GM23338 (cell line): Measurements from ENCODE around the gene ZNF202. TPM values are rescaled to one million over a fixed set of nuclear protein-coding genes. Genes with fewer than 3 reads are reported as not detected.

Experiments used
- ATAC-seq: fragments of 200-7000 bp; cut with Tn5 transposase; 3 replicates; pipeline ENCODE4 v1.9.1; 2020
- DNase-seq: peaks from one replicate; pipeline ENCODE4 v3.0.0-alpha.2; 2015; ENCODE audit warnings: low spot score
- H2AFZ ChIP-seq: fragments of 200-600 bp; sonication (generic); 2 replicates; pipeline ENCODE4 v1.8.0; 2016; ENCODE audit warnings: antibody characterized with exemption, mild to moderate bottlenecking, moderate library complexity
- H3F3A ChIP-seq: fragments of 200-600 bp; sonication (generic); replicated peaks from 2 replicates; pipeline ENCODE4 v1.8.0; 2017; ENCODE audit warnings: antibody characterized with exemption, mixed run types, low read depth
- H3K27ac ChIP-seq: fragments of 200-600 bp; sonication (generic); 2 replicates; pipeline ENCODE4 v1.6.1; 2016; ENCODE audit warnings: low read depth
- H3K27me3 ChIP-seq: fragments of 200-600 bp; sonication (generic); 2 replicates; pipeline ENCODE4 v1.8.0; 2016; ENCODE audit warnings: mild to moderate bottlenecking, mixed run types, moderate library complexity; ENCODE audit not compliant: insufficient read depth
- H3K36me3 ChIP-seq: fragments of 200-600 bp; sonication (generic); 2 replicates; pipeline ENCODE4 v1.8.0; 2016; ENCODE audit warnings: mild to moderate bottlenecking; ENCODE audit not compliant: insufficient read depth
- H3K4me1 ChIP-seq: fragments of 200-600 bp; sonication (generic); 2 replicates; pipeline ENCODE4 v1.8.0; 2016; ENCODE audit warnings: mild to moderate bottlenecking, moderate library complexity; ENCODE audit not compliant: insufficient read depth
- H3K4me2 ChIP-seq: fragments of 200-600 bp; sonication (generic); 2 replicates; pipeline ENCODE4 v1.7.1; 2017; ENCODE audit warnings: mixed run types
- H3K4me3 ChIP-seq: fragments of 200-600 bp; sonication (generic); 2 replicates; pipeline ENCODE4 v1.6.1; 2016; ENCODE audit warnings: mixed run types
- H3K79me2 ChIP-seq: fragments of 200-600 bp; sonication (generic); replicated peaks from 2 replicates; pipeline ENCODE4 v1.8.0; 2017; ENCODE audit warnings: mild to moderate bottlenecking; ENCODE audit not compliant: insufficient read depth
- H3K9me2 ChIP-seq: fragments of 200-600 bp; sonication (generic); 2 replicates; pipeline ENCODE4 v1.8.0; 2017; ENCODE audit not compliant: insufficient read depth
- H4K20me1 ChIP-seq: fragments of 200-600 bp; sonication (generic); replicated peaks from 2 replicates; pipeline ENCODE4 v1.8.0; 2017; ENCODE audit warnings: mild to moderate bottlenecking; ENCODE audit not compliant: insufficient read depth
- H3K27ac Mint-ChIP-seq: 2 replicates; pipeline ENCODE4 v1.8.0; 2020; ENCODE audit warnings: inconsistent platforms, mild to moderate bottlenecking, moderate library complexity, mixed read lengths
- H3K27me3 Mint-ChIP-seq: 3 replicates; pipeline ENCODE4 v1.8.0; 2022; ENCODE audit warnings: low read depth, mild to moderate bottlenecking, moderate library complexity, mixed read lengths, inconsistent platforms; ENCODE audit not compliant: insufficient read depth, poor library complexity
- H3K36me3 Mint-ChIP-seq: 3 replicates; pipeline ENCODE4 v1.8.0; 2021; ENCODE audit warnings: low read depth, mild to moderate bottlenecking, inconsistent platforms, moderate library complexity, mixed read lengths
- H3K4me1 Mint-ChIP-seq: 3 replicates; pipeline ENCODE4 v1.8.0; 2020; ENCODE audit warnings: mild to moderate bottlenecking, inconsistent platforms, mixed read lengths
- H3K4me3 Mint-ChIP-seq: 3 replicates; pipeline ENCODE4 v1.8.0; 2021; ENCODE audit warnings: moderate library complexity, mild to moderate bottlenecking, inconsistent platforms, mixed read lengths
- H3K9me3 Mint-ChIP-seq: 3 replicates; pipeline ENCODE4 v1.8.0; 2020; ENCODE audit warnings: moderate library complexity, mild to moderate bottlenecking, inconsistent platforms, mixed read lengths
- CREB1 ChIP-seq: fragments of 250-450 bp; sonication (Bioruptor Pico); IDR thresholded peaks from 2 replicates; pipeline ENCODE4 v1.5.0; 2020; ENCODE audit warnings: low read depth, mild to moderate bottlenecking, moderate library complexity
- EZH2 ChIP-seq: fragments of 200-600 bp; sonication (generic); IDR thresholded peaks from one replicate; pipeline ENCODE4 v1.8.0; 2017; ENCODE audit warnings: antibody characterized with exemption, mild to moderate bottlenecking, low read depth; ENCODE audit not compliant: unreplicated experiment
- EZH2phosphoT487 ChIP-seq: fragments of 200-600 bp; sonication (generic); IDR thresholded peaks from one replicate; pipeline ENCODE4 v1.8.1; 2018; ENCODE audit warnings: antibody characterized with exemption; ENCODE audit not compliant: unreplicated experiment
- JUNB ChIP-seq: IDR thresholded peaks from one replicate; pipeline ENCODE4 v1.6.1; 2016; ENCODE audit warnings: antibody characterized with exemption; ENCODE audit not compliant: unreplicated experiment
- NANOG ChIP-seq: IDR thresholded peaks from 2 replicates; pipeline ENCODE4 v1.6.1; 2016; ENCODE audit warnings: antibody characterized with exemption, borderline replicate concordance
- STAT1 ChIP-seq: IDR thresholded peaks from one replicate; pipeline ENCODE4 v1.6.1; 2016; ENCODE audit warnings: antibody characterized with exemption; ENCODE audit not compliant: unreplicated experiment
- ZNF114 ChIP-seq: fragments of 250-450 bp; sonication (Bioruptor Pico); IDR thresholded peaks from 2 replicates; pipeline ENCODE4 v1.5.0; 2020; ENCODE audit warnings: mild to moderate bottlenecking, moderate library complexity
- ZNF331 ChIP-seq: fragments of 250-450 bp; sonication (Bioruptor Pico); IDR thresholded peaks from 2 replicates; pipeline ENCODE4 v1.5.0; 2020; ENCODE audit warnings: low read depth, mild to moderate bottlenecking, moderate library complexity
- polyA plus RNA-seq: library from polyadenylated mRNA; unstranded; fragments of >200 nt; fragmentation: Nextera tagmentation; extraction: Ambion mirVana; gene quantifications from 2 replicates; pipeline ENCODE4 v1.2.1, GENCODE V29; 2016
- total RNA-seq: library from RNA; depleted of rRNA; stranded (reverse); fragments of >200 nt; shearing (Covaris generic); gene quantifications from 2 replicates; pipeline ENCODE4 v1.2.3, GENCODE V29; 2014
- TF ChIP-seq, protein P1 (sequence below), 2 experiments: fragments of 200-600 bp in 1 of 2; sonication (generic) in 1 of 2; conservative IDR thresholded peaks; 2 replicates each; pipeline versions ENCODE4 v1.5.1 to v1.6.1; 2016 to 2017; ENCODE audit warnings: antibody characterized with exemption in 2 of 2, low read depth in 2 of 2, mild to moderate bottlenecking in 2 of 2, moderate library complexity in 1 of 2
- TF ChIP-seq, protein P2 (sequence below): IDR thresholded peaks from one replicate; pipeline ENCODE4 v1.6.1; 2018; ENCODE audit warnings: antibody characterized with exemption; ENCODE audit not compliant: unreplicated experiment
- TF ChIP-seq, protein P3 (sequence below): IDR thresholded peaks from 2 replicates; pipeline ENCODE4 v1.6.1; 2016; ENCODE audit warnings: antibody characterized with exemption

ZNF202 gene
- total and polyA plus RNA-seq, 2 experiments from 2014 or later = 18.2 to 36.7 TPM

DNA sequence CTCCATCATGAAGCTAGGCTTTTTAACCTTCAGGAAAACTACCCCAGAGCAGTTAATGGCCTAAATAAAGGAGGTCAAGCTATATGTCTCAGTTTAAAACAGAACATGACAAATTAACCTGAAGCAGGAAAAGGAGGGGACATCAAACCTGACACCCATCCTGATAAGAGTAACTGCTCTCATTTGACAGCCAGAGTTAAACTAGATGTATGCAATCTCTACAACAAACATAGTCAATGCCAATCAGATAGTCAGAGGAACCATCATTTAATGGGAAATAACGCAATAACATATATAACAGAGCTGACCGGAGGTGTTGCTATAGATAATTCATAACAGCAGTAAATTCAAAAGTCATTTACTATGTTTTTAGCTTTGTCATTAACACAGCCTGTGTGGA lies 3.1 kb downstream of the ZNF202 start:
- Histone ChIP-seq H2AFZ (no peak overlapping the region), H3F3A (no peaks in the 10 kb centered on the region), H3K4me1 (peaks cover 15% of the 10 kb centered on the region), H3K36me3 (peaks cover 43% of the 10 kb centered on the region), H4K20me1 (peaks cover 32% of the 10 kb centered on the region), H3K4me3 (no peak overlapping the region), H3K4me2 (no peak overlapping the region), H3K79me2 (peaks cover 78% of the 10 kb centered on the region), H3K27ac (no peak overlapping the region), H3K9me2 (peaks cover 3% of the 10 kb centered on the region; the same call in 1 of the 2 replicates), H3K27me3 (no peaks in the 10 kb centered on the region)
- peaks cover 17% of the 10 kb centered on the region for H3K27me3 Mint-ChIP-seq
- no peak overlapping the region for H3K27ac Mint-ChIP-seq
- H3K4me1 Mint-ChIP-seq = peaks cover 28% of the 10 kb centered on the region
- H3K9me3 Mint-ChIP-seq = peaks cover 26% of the 10 kb centered on the region
- no peak overlapping the region for H3K4me3 Mint-ChIP-seq
- DNase-seq (no peak), ATAC-seq (no peak)
- TF ChIP-seq ZNF331 (CRISPR knock-in tag) (no peak), NANOG (no peak), STAT1 (no peak), ZNF114 (CRISPR knock-in tag) (no peak), EZH2 (no peak), EZH2phosphoT487 (no peak), CREB1 (no peak)
- TF ChIP-seq, protein P1, sequence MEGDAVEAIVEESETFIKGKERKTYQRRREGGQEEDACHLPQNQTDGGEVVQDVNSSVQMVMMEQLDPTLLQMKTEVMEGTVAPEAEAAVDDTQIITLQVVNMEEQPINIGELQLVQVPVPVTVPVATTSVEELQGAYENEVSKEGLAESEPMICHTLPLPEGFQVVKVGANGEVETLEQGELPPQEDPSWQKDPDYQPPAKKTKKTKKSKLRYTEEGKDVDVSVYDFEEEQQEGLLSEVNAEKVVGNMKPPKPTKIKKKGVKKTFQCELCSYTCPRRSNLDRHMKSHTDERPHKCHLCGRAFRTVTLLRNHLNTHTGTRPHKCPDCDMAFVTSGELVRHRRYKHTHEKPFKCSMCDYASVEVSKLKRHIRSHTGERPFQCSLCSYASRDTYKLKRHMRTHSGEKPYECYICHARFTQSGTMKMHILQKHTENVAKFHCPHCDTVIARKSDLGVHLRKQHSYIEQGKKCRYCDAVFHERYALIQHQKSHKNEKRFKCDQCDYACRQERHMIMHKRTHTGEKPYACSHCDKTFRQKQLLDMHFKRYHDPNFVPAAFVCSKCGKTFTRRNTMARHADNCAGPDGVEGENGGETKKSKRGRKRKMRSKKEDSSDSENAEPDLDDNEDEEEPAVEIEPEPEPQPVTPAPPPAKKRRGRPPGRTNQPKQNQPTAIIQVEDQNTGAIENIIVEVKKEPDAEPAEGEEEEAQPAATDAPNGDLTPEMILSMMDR (conservative IDR thresholded peaks at IDR 0.05; ENCODE audit: low read depth in 2 of 2) = no peak
- TF ChIP-seq, protein P2, sequence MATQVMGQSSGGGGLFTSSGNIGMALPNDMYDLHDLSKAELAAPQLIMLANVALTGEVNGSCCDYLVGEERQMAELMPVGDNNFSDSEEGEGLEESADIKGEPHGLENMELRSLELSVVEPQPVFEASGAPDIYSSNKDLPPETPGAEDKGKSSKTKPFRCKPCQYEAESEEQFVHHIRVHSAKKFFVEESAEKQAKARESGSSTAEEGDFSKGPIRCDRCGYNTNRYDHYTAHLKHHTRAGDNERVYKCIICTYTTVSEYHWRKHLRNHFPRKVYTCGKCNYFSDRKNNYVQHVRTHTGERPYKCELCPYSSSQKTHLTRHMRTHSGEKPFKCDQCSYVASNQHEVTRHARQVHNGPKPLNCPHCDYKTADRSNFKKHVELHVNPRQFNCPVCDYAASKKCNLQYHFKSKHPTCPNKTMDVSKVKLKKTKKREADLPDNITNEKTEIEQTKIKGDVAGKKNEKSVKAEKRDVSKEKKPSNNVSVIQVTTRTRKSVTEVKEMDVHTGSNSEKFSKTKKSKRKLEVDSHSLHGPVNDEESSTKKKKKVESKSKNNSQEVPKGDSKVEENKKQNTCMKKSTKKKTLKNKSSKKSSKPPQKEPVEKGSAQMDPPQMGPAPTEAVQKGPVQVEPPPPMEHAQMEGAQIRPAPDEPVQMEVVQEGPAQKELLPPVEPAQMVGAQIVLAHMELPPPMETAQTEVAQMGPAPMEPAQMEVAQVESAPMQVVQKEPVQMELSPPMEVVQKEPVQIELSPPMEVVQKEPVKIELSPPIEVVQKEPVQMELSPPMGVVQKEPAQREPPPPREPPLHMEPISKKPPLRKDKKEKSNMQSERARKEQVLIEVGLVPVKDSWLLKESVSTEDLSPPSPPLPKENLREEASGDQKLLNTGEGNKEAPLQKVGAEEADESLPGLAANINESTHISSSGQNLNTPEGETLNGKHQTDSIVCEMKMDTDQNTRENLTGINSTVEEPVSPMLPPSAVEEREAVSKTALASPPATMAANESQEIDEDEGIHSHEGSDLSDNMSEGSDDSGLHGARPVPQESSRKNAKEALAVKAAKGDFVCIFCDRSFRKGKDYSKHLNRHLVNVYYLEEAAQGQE = no peak
- H3K36me3 Mint-ChIP-seq = no peaks in the 10 kb centered on the region; the same call in 1 of the 3 replicates

DNA sequence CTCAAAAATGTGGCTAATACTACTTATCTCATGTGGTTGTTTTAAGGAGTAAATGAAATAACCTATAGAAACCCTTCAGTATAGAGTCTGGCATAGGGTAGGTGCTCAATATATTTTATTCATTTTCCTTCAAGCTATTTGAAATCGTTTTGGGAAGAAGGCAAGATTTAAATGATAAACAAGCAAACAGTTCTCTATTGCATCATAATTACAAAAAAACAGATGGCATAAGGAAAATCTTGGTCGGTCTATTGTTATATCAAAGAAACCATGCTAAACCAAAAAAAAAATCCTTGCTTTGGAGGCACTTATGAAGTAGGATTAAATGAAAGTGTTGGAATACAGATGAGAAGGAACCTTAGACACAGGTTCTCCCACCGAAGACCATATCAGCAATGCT lies 4.7 kb downstream of the ZNF202 start:
- Histone ChIP-seq H4K20me1 (peaks cover 42% of the 10 kb centered on the region), H3K4me3 (no peak overlapping the region), H2AFZ (no peak overlapping the region), H3K36me3 (peaks cover 43% of the 10 kb centered on the region), H3K4me1 (peaks cover 12% of the 10 kb centered on the region), H3K79me2 (peaks cover 94% of the 10 kb centered on the region), H3K27ac (no peak overlapping the region), H3K27me3 (no peaks in the 10 kb centered on the region), H3F3A (no peaks in the 10 kb centered on the region), H3K9me2 (peaks cover 10% of the 10 kb centered on the region), H3K4me2 (no peak overlapping the region)
- Mint-ChIP-seq H3K9me3 (peaks cover 26% of the 10 kb centered on the region), H3K4me3 (no peak overlapping the region), H3K36me3 (no peaks in the 10 kb centered on the region; the same call in 1 of the 3 replicates), H3K4me1 (peaks cover 20% of the 10 kb centered on the region), H3K27ac (no peak overlapping the region), H3K27me3 (peaks cover 10% of the 10 kb centered on the region)
- DNase-seq (no peak), ATAC-seq (no peak)
- TF ChIP-seq EZH2phosphoT487 (no peak), JUNB (no peak), CREB1 (no peak)
- TF ChIP-seq, protein P3, sequence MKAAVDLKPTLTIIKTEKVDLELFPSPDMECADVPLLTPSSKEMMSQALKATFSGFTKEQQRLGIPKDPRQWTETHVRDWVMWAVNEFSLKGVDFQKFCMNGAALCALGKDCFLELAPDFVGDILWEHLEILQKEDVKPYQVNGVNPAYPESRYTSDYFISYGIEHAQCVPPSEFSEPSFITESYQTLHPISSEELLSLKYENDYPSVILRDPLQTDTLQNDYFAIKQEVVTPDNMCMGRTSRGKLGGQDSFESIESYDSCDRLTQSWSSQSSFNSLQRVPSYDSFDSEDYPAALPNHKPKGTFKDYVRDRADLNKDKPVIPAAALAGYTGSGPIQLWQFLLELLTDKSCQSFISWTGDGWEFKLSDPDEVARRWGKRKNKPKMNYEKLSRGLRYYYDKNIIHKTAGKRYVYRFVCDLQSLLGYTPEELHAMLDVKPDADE = no peak
- TF ChIP-seq, protein P2 = no peak
